OCI-LY7 (cell line): ENCODE measurements around the gene COL8A2. TPM values are rescaled to one million over a fixed set of nuclear protein-coding genes. Genes with fewer than 3 reads are reported as not detected.

Source experiments
- BruUV-seq: library from RNA; stranded (reverse); fragments of 400-500 nt; replicated peaks from 2 replicates; lab custom pipeline; 2021; lab: Mats Ljungman, UMichigan
- CTCF ChIA-PET: fragments of 300-600 bp; sonication (Branson Sonifier 250); formaldehyde crosslinking; loops from one replicate; lab custom pipeline; 2022; ENCODE audit warnings: antibody characterized with exemption; ENCODE audit not compliant: unreplicated experiment; lab: Charles Lee
- POLR2A ChIA-PET: fragments of 300-600 bp; sonication (Branson Sonifier 250); formaldehyde crosslinking; loops from one replicate; lab custom pipeline; 2022; ENCODE audit warnings: antibody characterized with exemption; lab: Charles Lee
- DNase-seq: peaks from one replicate; pipeline ENCODE4 v3.0.0-alpha.2; 2015; ENCODE audit warnings: low spot score
- H2AFZ ChIP-seq: fragments of 200-600 bp; sonication (generic), shearing (Covaris generic); 2 replicates; pipeline ENCODE4 v1.6.1; 2014; ENCODE audit warnings: mild to moderate bottlenecking, antibody characterized with exemption, low read length, moderate library complexity
- H3K27ac ChIP-seq: fragments of 200-600 bp; sonication (generic); 2 replicates; pipeline ENCODE4 v1.5.1; 2014; ENCODE audit warnings: mixed run types, low read depth, mild to moderate bottlenecking, moderate library complexity, low read length, inconsistent platforms; ENCODE audit not compliant: poor library complexity, severe bottlenecking
- H3K36me3 ChIP-seq: fragments of 200-600 bp; sonication (generic); 2 replicates; pipeline ENCODE4 v1.6.1; 2014; ENCODE audit warnings: mild to moderate bottlenecking, antibody characterized with exemption, low read length, moderate library complexity, mixed read lengths; ENCODE audit not compliant: insufficient read depth
- H3K4me1 ChIP-seq: fragments of 200-600 bp; sonication (generic); 2 replicates; pipeline ENCODE4 v1.5.1; 2014; ENCODE audit warnings: mild to moderate bottlenecking, low read length; ENCODE audit not compliant: insufficient read depth, poor library complexity, severe bottlenecking
- H3K4me2 ChIP-seq: fragments of 200-600 bp; sonication (generic); 2 replicates; pipeline ENCODE4 v1.6.1; 2014; ENCODE audit warnings: mild to moderate bottlenecking, low read length
- H3K4me3 ChIP-seq: fragments of 200-600 bp; sonication (generic); 2 replicates; pipeline ENCODE4 v1.5.1; 2014; ENCODE audit warnings: mild to moderate bottlenecking, low read depth, low read length; ENCODE audit not compliant: poor library complexity, severe bottlenecking
- H3K79me2 ChIP-seq: fragments of 200-600 bp; sonication (generic); 2 replicates; pipeline ENCODE4 v1.6.1; 2016; ENCODE audit warnings: low read depth, mild to moderate bottlenecking, low read length, moderate library complexity, mixed read lengths; ENCODE audit not compliant: insufficient read depth
- H3K9me2 ChIP-seq: fragments of 200-600 bp; sonication (generic); 2 replicates; pipeline ENCODE4 v1.6.1; 2016; ENCODE audit warnings: mild to moderate bottlenecking, low read length, mixed read lengths; ENCODE audit not compliant: insufficient read depth
- H3K9me3 ChIP-seq: fragments of 200-600 bp; sonication (generic); 2 replicates; pipeline ENCODE4 v1.6.1; 2014; ENCODE audit warnings: mild to moderate bottlenecking, mixed run types, low read length, mixed read lengths
- H4K20me1 ChIP-seq: fragments of 200-600 bp; sonication (generic); 2 replicates; pipeline ENCODE4 v1.6.1; 2014; ENCODE audit warnings: mild to moderate bottlenecking, antibody characterized with exemption, low read length, moderate library complexity, mixed read lengths; ENCODE audit not compliant: insufficient read depth
- EZH2phosphoT487 ChIP-seq: fragments of 200-600 bp; sonication (generic); IDR thresholded peaks from 2 replicates; pipeline ENCODE4 v1.6.1; 2018; ENCODE audit warnings: low read depth, borderline replicate concordance, mild to moderate bottlenecking, mixed run types, antibody characterized with exemption, low read length, moderate library complexity, mixed read lengths
- intact Hi-C: fragments of 100-400 bp; cut with micrococcal nuclease; formaldehyde crosslinking; loops from one replicate; pipeline ENCODE4 v1.10.0; 2022; ENCODE audit not compliant: unreplicated experiment
- total RNA-seq, 2 experiments: library from RNA; depleted of rRNA in 1 of 2; stranded (reverse); fragments of >200 nt in 1 of 2; shearing (Covaris generic) in 1 of 2; gene quantifications; 2 replicates each; pipeline ENCODE4 v1.2.3, GENCODE V29; 2014 to 2022
- TF ChIP-seq, protein P1 (sequence below): fragments of 200-600 bp; sonication (generic); conservative IDR thresholded peaks from 2 replicates; pipeline ENCODE4 v1.5.1; 2014; ENCODE audit warnings: mild to moderate bottlenecking, antibody characterized with exemption, low read length, moderate library complexity, mixed read lengths

The COL8A2 gene
- total RNA-seq, 2 experiments from 2014 or later = not detected

DNA sequence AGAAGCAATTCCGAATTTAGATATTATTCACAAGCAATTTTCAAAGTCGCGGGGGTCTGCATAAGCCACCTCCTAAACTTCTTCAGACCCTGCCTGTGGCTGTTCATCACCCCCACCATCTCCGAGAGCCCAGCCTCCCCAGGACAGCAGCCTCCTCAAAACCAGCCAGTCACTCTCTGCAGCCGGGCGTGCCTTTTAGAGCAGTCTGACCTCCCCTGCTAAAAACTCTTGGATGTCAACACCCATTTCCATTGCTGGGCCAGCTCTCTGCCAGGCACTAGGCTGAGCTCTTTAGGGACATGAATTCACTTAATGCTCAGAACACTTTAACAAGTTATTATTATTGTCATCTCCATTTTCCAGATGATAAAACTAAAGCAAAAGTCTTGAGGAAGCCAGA lies 24.6 kb downstream of the COL8A2 start:
- POLR2A ChIA-PET = no interaction called here
- Histone ChIP-seq H3K27ac (no peak overlapping the region), H3K9me3 (no peaks in the 10 kb centered on the region), H3K4me3 (no peak overlapping the region), H3K4me2 (no peak overlapping the region), H3K4me1 (no peaks in the 10 kb centered on the region), H3K36me3 (peaks cover 10% of the 10 kb centered on the region), H2AFZ (no peak overlapping the region), H3K9me2 (no peaks in the 10 kb centered on the region), H3K79me2 (no peaks in the 10 kb centered on the region), H4K20me1 (no peaks in the 10 kb centered on the region)
- no TSS peak for BruUV-seq
- DNase-seq = no peak
- CTCF ChIA-PET = interaction anchor here (0.5 kb wide), 1 partner anchor 48 kb away, joined by 4 read pairs; no protein-coding TSS in a partner anchor
- TF ChIP-seq, protein P1, sequence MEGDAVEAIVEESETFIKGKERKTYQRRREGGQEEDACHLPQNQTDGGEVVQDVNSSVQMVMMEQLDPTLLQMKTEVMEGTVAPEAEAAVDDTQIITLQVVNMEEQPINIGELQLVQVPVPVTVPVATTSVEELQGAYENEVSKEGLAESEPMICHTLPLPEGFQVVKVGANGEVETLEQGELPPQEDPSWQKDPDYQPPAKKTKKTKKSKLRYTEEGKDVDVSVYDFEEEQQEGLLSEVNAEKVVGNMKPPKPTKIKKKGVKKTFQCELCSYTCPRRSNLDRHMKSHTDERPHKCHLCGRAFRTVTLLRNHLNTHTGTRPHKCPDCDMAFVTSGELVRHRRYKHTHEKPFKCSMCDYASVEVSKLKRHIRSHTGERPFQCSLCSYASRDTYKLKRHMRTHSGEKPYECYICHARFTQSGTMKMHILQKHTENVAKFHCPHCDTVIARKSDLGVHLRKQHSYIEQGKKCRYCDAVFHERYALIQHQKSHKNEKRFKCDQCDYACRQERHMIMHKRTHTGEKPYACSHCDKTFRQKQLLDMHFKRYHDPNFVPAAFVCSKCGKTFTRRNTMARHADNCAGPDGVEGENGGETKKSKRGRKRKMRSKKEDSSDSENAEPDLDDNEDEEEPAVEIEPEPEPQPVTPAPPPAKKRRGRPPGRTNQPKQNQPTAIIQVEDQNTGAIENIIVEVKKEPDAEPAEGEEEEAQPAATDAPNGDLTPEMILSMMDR = no peak
- TF ChIP-seq EZH2phosphoT487 = no peak
- intact Hi-C loops = loop anchor here (1.0 to 5.0 kb wide), 2 partner anchors 47 to 185 kb away; partner anchors contain the start of gene TRAPPC3

DNA sequence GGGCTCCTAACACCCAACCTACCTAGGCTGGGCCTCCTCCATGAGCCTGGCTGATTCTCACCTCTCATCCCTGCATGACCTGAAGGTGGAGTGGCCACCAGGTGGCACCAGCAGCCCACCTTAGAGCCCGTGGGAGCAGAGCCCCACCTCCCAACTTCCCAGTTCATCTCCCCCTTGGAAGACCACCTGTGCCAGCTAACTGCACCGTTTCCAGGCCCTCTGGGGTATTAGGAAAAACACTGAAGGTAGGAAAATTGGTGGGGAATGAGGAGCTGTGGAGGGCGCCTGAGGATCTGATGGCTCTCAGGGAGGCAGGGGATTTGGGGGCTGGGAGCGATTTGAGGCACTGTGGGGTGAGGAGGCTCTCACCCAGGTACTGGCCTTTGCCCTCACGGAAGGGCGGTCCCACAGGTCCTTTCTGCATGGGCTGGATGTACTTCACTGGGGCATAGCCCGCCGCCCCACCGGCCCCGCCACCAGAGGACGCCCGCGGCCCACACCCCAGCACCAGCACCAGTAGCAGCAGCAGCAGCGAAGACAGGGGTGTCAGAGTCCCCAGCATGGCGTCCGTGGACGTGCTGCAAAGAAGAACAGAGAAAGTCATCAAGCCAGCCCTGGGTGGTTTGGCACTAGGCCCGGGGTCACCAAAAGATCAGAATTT lies 25.2 kb downstream of the COL8A2 start:
- H3K27ac ChIP-seq = no peak overlapping the region
- DNase-seq = peak; percentile 77
- intact Hi-C loops = loop anchor here (1.0 to 5.0 kb wide), 5 partner anchors 34 to 322 kb away; partner anchors contain the start of gene TRAPPC3
- H4K20me1 ChIP-seq = no peaks in the 10 kb centered on the region
- H2AFZ ChIP-seq = no peak overlapping the region
- H3K4me3 ChIP-seq = no peak overlapping the region
- TF ChIP-seq, protein P1 = peak; percentile 96
- TF ChIP-seq EZH2phosphoT487 = no peak
- H3K9me3 ChIP-seq = no peaks in the 10 kb centered on the region
- ChIA-PET CTCF (interaction anchor here (0.5 kb wide), 1 partner anchor 48 kb away, joined by 4 read pairs; no protein-coding TSS in a partner anchor), POLR2A (no interaction called here)
- no peaks in the 10 kb centered on the region for H3K9me2 ChIP-seq
- H3K4me2 ChIP-seq = peak overlapping the region; percentile 10; the same call in 1 of the 2 replicates
- no peaks in the 10 kb centered on the region for H3K4me1 ChIP-seq
- peaks cover 15% of the 10 kb centered on the region for H3K36me3 ChIP-seq
- no TSS peak for BruUV-seq
- no peaks in the 10 kb centered on the region for H3K79me2 ChIP-seq
